Stimulated activated naive CD8-positive, alpha-beta T cell treated with anti-CD3 and anti-CD28 coated beads, Interleukin-15, amount 100 ng/mL, for 72 hours (primary cell): ENCODE results near the gene CYBB.

Source experiments
- ATAC-seq: fragments of 150-1000 bp; cut with Tn5 transposase; 2 replicates; pipeline ENCODE4 v1.10.0; 2021; ENCODE audit warnings: mild to moderate bottlenecking, moderate library complexity
- DNase-seq, 2 donors: peaks; one replicate each; pipeline ENCODE4 v3.0.0; 2021 to 2022
- H3K27ac Mint-ChIP-seq, 2 donors: one replicate each; pipeline ENCODE4 v1.8.0; 2022; ENCODE audit warnings: mild to moderate bottlenecking in 2 of 2, mixed read lengths in 2 of 2, moderate library complexity in 2 of 2
- H3K27me3 Mint-ChIP-seq: one replicate; pipeline ENCODE4 v1.8.0; 2022; ENCODE audit warnings: mixed read lengths
- H3K4me1 Mint-ChIP-seq: one replicate; pipeline ENCODE4 v1.8.0; 2022; ENCODE audit warnings: mild to moderate bottlenecking, mixed read lengths
- H3K4me3 Mint-ChIP-seq, 2 donors: one replicate each; pipeline ENCODE4 v1.8.0; 2022; ENCODE audit warnings: mild to moderate bottlenecking in 2 of 2, mixed read lengths in 2 of 2, moderate library complexity in 1 of 2
- H3K9me3 Mint-ChIP-seq, 2 donors: one replicate each; pipeline ENCODE4 v1.8.0; 2022; ENCODE audit warnings: mixed read lengths in 2 of 2

CYBB gene

GRCh38 chrX:37809970-37810369 lies 30.1 kb downstream of the CYBB start:
- no peak for DNase-seq
- no peaks in the 10 kb centered on the region for H3K9me3 Mint-ChIP-seq
- H3K4me1 Mint-ChIP-seq = peaks cover 7% of the 10 kb centered on the region
- no peaks in the 10 kb centered on the region for H3K27me3 Mint-ChIP-seq
- no peak overlapping the region for H3K27ac Mint-ChIP-seq
- no peak for ATAC-seq
- no peak overlapping the region for H3K4me3 Mint-ChIP-seq

DNA sequence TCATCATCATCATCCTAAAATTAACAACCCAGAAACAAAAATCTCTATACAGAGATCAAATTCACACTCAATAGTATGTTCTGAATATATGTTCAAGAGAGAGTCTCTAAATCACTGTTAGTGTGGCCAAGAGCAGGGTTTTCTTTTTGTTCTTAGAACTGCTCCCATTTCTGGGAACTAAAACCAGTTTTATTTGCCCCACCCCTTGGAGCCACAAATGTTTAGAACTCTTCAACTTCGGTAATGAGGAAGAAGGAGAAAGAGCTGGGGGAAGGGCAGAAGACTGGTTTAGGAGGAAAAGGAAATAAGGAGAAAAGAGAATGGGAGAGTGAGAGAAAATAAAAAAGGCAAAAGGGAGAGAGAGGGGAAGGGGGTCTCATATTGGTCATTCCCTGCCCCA lies 32.3 kb downstream of the CYBB start:
- no peak overlapping the region for H3K4me3 Mint-ChIP-seq
- ATAC-seq (no peak), DNase-seq (no peak)
- H3K4me1 Mint-ChIP-seq = peaks cover 7% of the 10 kb centered on the region
- H3K9me3 Mint-ChIP-seq = no peaks in the 10 kb centered on the region
- no peaks in the 10 kb centered on the region for H3K27me3 Mint-ChIP-seq
- peak overlapping the region in 1 of 2 donors; percentile 84 for H3K27ac Mint-ChIP-seq

DNA sequence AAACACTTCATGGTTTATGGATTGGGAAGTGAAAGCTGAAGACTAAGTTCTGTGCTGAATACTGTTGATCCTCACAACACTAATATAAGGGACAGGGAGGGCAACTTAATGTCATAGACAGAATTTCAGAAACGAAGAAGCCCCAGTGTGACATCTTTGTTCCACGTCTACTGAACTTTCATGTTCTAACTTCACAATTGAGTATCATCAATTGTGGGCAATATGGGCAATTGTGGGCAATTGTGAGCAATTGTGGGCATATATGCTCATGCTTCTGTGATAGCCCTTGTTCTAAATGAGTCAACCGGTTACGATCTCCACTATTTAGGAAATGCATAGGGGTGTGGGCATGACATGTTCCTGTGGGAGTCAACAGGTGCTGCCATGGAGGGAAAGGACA lies 33.7 kb downstream of the CYBB start:
- Mint-ChIP-seq H3K4me3 (no peak overlapping the region), H3K27ac (no peak overlapping the region), H3K4me1 (peaks cover 7% of the 10 kb centered on the region), H3K9me3 (no peaks in the 10 kb centered on the region), H3K27me3 (no peaks in the 10 kb centered on the region)
- ATAC-seq = peak; percentile 64
- DNase-seq = no peak

DNA sequence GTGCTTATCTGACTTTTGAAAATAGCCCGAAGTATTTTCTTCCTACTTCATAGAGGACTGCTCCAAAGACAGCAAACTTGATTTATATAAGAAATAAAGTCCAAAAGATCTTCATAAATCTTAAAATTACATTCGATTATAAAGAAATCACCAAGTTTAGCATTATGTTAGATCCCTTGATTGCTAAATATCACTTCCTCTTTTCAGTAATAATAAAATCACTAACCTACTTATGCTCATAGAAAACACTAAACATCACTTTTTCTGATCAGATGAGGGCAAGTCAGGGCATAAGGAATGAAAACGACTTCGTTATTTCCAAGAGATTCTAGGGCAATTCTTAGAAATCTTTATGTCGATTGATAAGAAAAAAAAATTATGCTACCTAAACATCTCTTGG lies 35.5 kb downstream of the CYBB start:
- H3K9me3 Mint-ChIP-seq = no peaks in the 10 kb centered on the region
- H3K4me1 Mint-ChIP-seq = peaks cover 7% of the 10 kb centered on the region
- no peak overlapping the region for H3K4me3 Mint-ChIP-seq
- H3K27ac Mint-ChIP-seq = no peak overlapping the region
- ATAC-seq = no peak
- no peaks in the 10 kb centered on the region for H3K27me3 Mint-ChIP-seq
- no peak for DNase-seq

GRCh38 chrX:37816766-37817165 lies 36.9 kb downstream of the CYBB start:
- no peaks in the 10 kb centered on the region for H3K9me3 Mint-ChIP-seq
- no peak for ATAC-seq
- no peak for DNase-seq
- H3K27ac Mint-ChIP-seq = no peak overlapping the region
- H3K27me3 Mint-ChIP-seq = no peaks in the 10 kb centered on the region
- H3K4me3 Mint-ChIP-seq = no peak overlapping the region
- peaks cover 7% of the 10 kb centered on the region for H3K4me1 Mint-ChIP-seq

GRCh38 chrX:37817176-37817575 lies 37.3 kb downstream of the CYBB start:
- Mint-ChIP-seq H3K4me3 (no peak overlapping the region), H3K27ac (no peak overlapping the region), H3K9me3 (no peaks in the 10 kb centered on the region), H3K4me1 (peaks cover 3% of the 10 kb centered on the region), H3K27me3 (no peaks in the 10 kb centered on the region)
- ATAC-seq (no peak), DNase-seq (no peak)

DNA sequence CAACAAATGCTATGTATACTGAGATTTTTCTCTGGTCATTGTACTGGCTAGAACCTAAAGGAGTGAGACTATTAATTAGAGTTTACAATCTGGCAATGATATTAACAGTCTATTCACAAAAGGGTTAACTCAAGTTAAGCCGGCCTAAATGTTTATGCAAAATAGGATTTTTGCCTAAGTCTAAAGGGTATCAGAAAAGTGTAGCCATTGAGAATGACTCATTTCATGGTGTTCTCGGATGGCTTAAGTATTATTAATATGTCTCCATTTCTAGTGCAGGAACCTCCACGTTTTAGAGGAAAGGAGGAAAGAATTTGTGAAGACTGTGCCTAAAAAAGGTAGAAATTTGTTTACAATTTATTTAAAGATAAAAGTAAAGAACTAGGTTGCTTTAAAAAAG lies 37.7 kb downstream of the CYBB start:
- H3K9me3 Mint-ChIP-seq = no peaks in the 10 kb centered on the region
- DNase-seq (no peak), ATAC-seq (no peak)
- peaks cover 2% of the 10 kb centered on the region for H3K4me1 Mint-ChIP-seq
- no peak overlapping the region for H3K27ac Mint-ChIP-seq
- no peak overlapping the region for H3K4me3 Mint-ChIP-seq
- no peaks in the 10 kb centered on the region for H3K27me3 Mint-ChIP-seq

GRCh38 chrX:37818031-37818430 lies 38.2 kb downstream of the CYBB start:
- H3K4me3 Mint-ChIP-seq = no peak overlapping the region
- H3K27me3 Mint-ChIP-seq = no peaks in the 10 kb centered on the region
- H3K4me1 Mint-ChIP-seq = peaks cover 6% of the 10 kb centered on the region
- no peaks in the 10 kb centered on the region for H3K9me3 Mint-ChIP-seq
- DNase-seq (no peak), ATAC-seq (no peak)
- H3K27ac Mint-ChIP-seq = no peak overlapping the region

DNA sequence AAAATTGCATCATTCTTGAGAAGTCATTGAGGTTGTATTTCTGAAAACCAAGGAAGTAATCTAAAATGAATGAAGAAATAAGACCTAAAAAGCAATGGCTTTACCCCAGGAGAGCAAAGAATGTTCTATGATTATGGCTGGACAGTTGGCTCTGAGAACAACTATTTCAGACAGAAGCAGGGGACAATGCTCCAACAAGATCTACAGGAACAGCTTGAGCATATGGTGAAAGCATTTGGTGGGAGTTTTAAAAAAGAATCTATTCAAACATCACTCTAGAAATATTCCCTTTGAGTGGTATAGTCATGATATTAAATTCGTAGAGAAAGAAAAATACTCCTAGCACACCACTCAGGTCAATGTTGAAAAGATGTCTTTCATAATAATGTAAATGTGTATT lies 40.8 kb downstream of the CYBB start:
- H3K27me3 Mint-ChIP-seq = no peaks in the 10 kb centered on the region
- H3K9me3 Mint-ChIP-seq = no peaks in the 10 kb centered on the region
- peak overlapping the region; percentile 34 to 76 for H3K27ac Mint-ChIP-seq
- peaks cover 18% of the 10 kb centered on the region for H3K4me1 Mint-ChIP-seq
- DNase-seq = no peak
- H3K4me3 Mint-ChIP-seq = no peak overlapping the region
- ATAC-seq = no peak

DNA sequence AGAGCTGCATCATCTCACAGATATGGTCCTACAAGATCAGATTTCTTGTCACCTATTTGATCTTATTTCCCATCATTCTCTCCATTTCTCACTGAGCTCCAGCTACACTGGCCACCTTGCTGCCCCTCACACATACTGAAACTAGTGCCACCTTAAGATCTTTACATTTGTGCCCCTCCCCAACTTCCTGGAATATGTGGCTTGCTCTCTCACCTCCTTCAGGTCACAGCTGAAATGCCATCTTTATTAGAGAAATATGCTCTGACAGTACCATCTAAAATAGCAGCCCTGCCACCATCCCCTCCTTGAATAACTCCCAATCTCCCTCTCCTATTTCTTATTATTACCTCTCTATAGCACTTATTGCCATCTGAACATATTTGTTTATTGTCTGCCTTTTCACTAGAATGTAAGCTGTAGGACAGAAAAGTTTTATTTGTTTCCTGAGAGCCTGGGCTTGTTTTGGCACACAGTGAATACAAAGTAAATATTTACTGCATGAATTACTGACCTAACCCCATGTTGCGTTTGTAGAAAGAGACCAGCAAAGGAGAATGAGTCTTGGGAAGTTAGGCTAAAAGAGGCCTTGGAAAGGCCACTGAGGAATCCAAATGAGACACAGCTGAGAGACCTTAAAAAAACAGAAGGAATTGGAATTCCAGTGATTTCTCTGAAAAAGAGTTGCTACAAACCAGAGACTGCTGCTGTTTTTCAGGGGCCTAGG lies 44.8 kb downstream of the CYBB start:
- peaks cover 18% of the 10 kb centered on the region for H3K4me1 Mint-ChIP-seq
- ATAC-seq = no peak
- no peaks in the 10 kb centered on the region for H3K27me3 Mint-ChIP-seq
- no peak for DNase-seq
- H3K9me3 Mint-ChIP-seq = no peaks in the 10 kb centered on the region
- no peak overlapping the region for H3K4me3 Mint-ChIP-seq
- peak overlapping the region in 1 of 2 donors; percentile 40 for H3K27ac Mint-ChIP-seq

DNA sequence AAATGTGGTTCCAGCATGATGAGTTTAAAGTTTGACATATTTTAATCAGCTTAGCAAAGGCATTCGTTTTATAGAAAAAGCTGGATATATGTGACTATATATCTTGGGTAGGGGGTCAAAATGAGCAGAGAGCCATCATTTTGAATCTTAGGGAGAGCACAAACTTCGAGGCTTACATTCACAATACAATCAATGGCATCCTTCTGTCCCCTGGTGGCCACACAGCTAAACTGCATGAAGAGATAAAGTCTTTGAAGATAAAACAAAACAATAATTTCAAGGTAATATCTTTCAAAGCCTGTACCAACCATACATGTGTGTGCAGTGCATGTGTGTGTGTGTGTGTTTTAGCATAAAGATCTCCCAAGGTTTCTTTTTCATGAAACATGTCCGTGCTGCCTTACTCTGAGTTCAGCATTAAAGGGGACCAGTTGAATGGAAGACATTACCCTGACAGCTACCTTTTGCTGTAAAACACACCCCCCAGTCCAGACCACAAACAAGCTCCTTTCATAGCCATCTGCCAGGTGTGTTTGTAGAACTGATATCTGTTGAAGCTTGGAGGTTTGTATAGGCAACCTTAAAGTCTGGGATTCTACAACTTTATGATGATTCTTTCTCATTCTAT lies 45.5 kb downstream of the CYBB start:
- H3K9me3 Mint-ChIP-seq = no peaks in the 10 kb centered on the region
- no peak overlapping the region for H3K27ac Mint-ChIP-seq
- no peaks in the 10 kb centered on the region for H3K27me3 Mint-ChIP-seq
- ATAC-seq = no peak
- peak; percentile 30 to 38 for DNase-seq
- H3K4me1 Mint-ChIP-seq = peaks cover 18% of the 10 kb centered on the region
- no peak overlapping the region for H3K4me3 Mint-ChIP-seq

GRCh38 chrX:37829721-37830120 lies 49.9 kb downstream of the CYBB start:
- Mint-ChIP-seq H3K27me3 (no peaks in the 10 kb centered on the region), H3K4me3 (no peak overlapping the region), H3K9me3 (no peaks in the 10 kb centered on the region), H3K27ac (peak overlapping the region in 1 of 2 donors; percentile 20), H3K4me1 (peaks cover 5% of the 10 kb centered on the region)
- ATAC-seq (no peak), DNase-seq (no peak)

GRCh38 chrX:37830371-37830770 lies 50.5 kb downstream of the CYBB start:
- Mint-ChIP-seq H3K27ac (no peak overlapping the region), H3K4me1 (no peaks in the 10 kb centered on the region), H3K4me3 (no peak overlapping the region), H3K9me3 (no peaks in the 10 kb centered on the region), H3K27me3 (no peaks in the 10 kb centered on the region)
- no peak for DNase-seq
- no peak for ATAC-seq

DNA sequence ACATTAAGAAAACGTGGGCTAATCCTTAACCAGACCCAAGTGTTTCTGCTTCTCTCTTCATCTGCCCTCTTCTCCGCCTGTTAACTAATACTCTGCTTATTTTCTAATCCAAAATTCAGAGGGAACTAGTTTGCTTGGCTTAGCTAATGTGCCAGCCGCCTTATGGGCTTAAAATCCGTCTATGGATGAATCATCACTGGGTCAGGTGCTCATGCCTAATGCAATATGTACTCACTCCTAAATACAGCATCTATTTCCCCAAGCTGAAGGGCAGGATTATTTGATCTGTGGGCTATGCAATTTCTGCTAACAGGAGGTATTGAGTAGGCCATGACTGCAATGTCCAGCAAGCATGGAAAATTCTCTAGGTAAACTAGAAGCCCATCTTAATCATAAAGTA lies 55.1 kb downstream of the CYBB start:
- DNase-seq (no peak), ATAC-seq (no peak)
- Mint-ChIP-seq H3K4me3 (no peak overlapping the region), H3K9me3 (no peaks in the 10 kb centered on the region), H3K27me3 (no peaks in the 10 kb centered on the region), H3K4me1 (no peaks in the 10 kb centered on the region), H3K27ac (no peak overlapping the region)

DNA sequence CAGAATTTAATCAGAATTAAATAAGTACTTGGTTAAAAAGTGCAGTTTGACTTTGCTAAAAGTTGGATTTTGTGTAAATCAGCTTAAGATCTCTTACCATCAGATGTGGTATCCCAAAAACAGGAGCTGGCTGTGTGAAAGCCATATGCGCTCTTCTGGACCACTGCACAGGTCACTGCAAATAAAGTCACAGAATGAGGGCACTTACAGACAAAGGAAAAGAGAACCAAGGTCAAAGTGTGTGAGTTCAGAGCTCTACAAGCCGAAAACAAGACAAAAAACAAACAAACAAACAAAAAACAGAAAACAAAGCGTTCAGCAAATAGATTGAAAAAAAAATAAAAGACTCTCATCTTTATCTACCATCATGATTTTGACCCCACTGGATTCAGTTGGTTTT lies 61.1 kb downstream of the CYBB start:
- no peaks in the 10 kb centered on the region for H3K27me3 Mint-ChIP-seq
- DNase-seq (no peak), ATAC-seq (no peak)
- H3K27ac Mint-ChIP-seq = no peak overlapping the region
- H3K9me3 Mint-ChIP-seq = no peaks in the 10 kb centered on the region
- H3K4me3 Mint-ChIP-seq = no peak overlapping the region
- H3K4me1 Mint-ChIP-seq = peaks cover 14% of the 10 kb centered on the region

GRCh38 chrX:37844622-37845021 lies 64.8 kb downstream of the CYBB start:
- peaks cover 23% of the 10 kb centered on the region for H3K4me1 Mint-ChIP-seq
- H3K4me3 Mint-ChIP-seq = no peak overlapping the region
- H3K27me3 Mint-ChIP-seq = no peaks in the 10 kb centered on the region
- H3K27ac Mint-ChIP-seq = peak overlapping the region in 1 of 2 donors; percentile 65
- no peak for ATAC-seq
- no peaks in the 10 kb centered on the region for H3K9me3 Mint-ChIP-seq
- DNase-seq = no peak

- no peaks in the 10 kb centered on the region for H3K9me3 Mint-ChIP-seq
- H3K27me3 Mint-ChIP-seq = no peaks in the 10 kb centered on the region
- ATAC-seq (peak; percentile 72), DNase-seq (peak; percentile 4 to 15)
- peaks cover 24% of the 10 kb centered on the region for H3K4me1 Mint-ChIP-seq
- peak overlapping the region; percentile 75 to 80 for H3K4me3 Mint-ChIP-seq
- peak overlapping the region in 1 of 2 donors; percentile 86 for H3K27ac Mint-ChIP-seq
Measured at GRCh38 chrX:37846141-37846540, 66.3 kb downstream of the CYBB start.
